ES-I3 (cell line): ENCODE measurements around the gene SRSF2.
A peak's percentile ranks its signal among the peaks of the same experiment; 100 is the strongest.
"Not testable (repeated sequence)": the region's sequence is repeated elsewhere in the genome, so short reads cannot be mapped to it uniquely, and the experiment has no call there.

Experiments
- H3K36me3 ChIP-seq: 2 replicates; pipeline ENCODE4 v1.6.1; 2013; ENCODE audit warnings: mild to moderate bottlenecking, low read length, control low read depth, moderate library complexity; ENCODE audit not compliant: insufficient read depth
- H3K4me1 ChIP-seq: 2 replicates; pipeline ENCODE4 v1.6.1; 2013; ENCODE audit warnings: mild to moderate bottlenecking, control low read depth, low read length; ENCODE audit not compliant: insufficient read depth
- H3K9ac ChIP-seq: 2 replicates; pipeline ENCODE4 v1.6.1; 2013; ENCODE audit warnings: low read depth, mild to moderate bottlenecking, low read length, moderate library complexity
- H3K9me3 ChIP-seq: 2 replicates; pipeline ENCODE4 v1.6.1; 2013; ENCODE audit warnings: mild to moderate bottlenecking, low read length, moderate library complexity; ENCODE audit not compliant: control insufficient read depth, insufficient read depth

SRSF2 gene

DNA sequence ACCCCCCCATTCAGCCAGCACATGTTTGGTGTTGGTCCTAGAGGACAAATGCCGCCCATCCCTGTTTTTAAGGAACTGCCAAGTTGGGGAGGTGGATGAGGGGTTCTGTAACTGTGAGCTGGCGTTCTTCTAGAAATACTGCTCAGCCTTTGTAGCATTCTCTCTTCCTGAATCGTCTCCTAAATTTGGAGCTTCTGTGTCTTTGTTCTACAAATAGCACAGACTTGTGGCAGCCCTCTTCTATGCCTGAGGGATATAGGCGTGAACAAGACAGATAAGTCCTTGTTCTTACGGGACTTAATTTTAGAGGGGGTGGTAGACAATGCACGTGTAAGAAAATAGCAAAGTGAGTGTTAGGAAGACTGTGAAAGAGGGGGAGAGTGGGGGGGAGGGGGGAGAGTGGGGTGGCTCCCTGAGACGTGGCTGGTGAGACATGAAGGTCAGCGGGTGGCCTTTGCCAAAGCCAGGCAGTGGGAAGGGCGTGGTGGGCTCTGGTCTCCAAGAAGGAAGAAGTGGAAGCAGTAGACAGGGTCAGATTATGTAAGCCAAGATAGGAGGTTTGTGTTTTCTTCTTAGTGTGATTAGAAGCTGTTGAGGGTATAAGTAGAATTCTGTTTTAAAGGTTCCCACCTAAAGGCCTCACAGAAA, 10.7 kb upstream of the SRSF2 start:
- peaks cover 14% of the 10 kb centered on the region for H3K36me3 ChIP-seq
- H3K9me3 ChIP-seq = no peaks in the 10 kb centered on the region
- no peak overlapping the region for H3K9ac ChIP-seq
- H3K4me1 ChIP-seq = no peaks in the 10 kb centered on the region

DNA sequence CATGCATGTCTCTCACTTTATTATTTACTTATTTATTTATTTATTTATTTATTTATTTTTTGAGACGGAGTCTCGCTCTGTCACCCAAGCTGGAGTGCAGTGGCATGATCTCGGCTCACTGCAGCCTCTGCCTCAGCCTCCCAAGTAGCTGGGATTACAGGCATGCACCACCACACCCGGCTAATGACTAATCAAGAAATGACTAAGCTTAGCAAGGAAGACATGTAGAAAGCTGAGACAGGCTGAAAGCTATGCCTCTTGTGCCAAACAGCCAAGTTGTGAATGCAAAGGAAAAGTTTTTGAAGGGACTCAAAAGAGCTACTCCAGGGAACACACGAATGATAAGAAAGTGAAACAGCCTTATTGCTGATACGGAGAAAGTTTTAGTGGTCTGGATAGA, 8.7 kb upstream of the SRSF2 start:
- not testable (repeated sequence) for H3K9me3 ChIP-seq, H3K4me1 ChIP-seq, H3K9ac ChIP-seq
- H3K36me3 ChIP-seq = peaks cover 14% of the 10 kb centered on the region

DNA sequence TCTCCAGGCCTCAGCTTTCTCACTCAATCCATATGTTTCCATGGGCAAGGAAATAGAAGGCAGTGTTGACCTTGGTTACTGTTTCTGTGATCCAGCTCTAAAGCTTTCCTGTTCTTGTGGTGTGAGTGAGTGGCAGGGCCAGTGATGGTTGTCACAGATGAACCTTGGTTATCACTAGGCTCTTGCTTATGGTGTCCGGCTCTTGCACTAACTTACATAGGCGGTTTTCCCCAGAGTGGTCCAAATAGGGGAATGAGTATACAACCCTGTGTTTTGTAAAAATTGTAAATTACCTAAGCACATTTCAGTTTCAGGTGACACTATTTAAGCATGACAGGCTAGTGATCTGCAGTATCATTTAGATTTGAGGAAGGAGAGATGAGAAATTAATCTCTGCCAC, 7.6 kb upstream of the SRSF2 start:
- peaks cover 14% of the 10 kb centered on the region for H3K36me3 ChIP-seq
- H3K4me1 ChIP-seq = no peaks in the 10 kb centered on the region
- H3K9ac ChIP-seq = no peak overlapping the region
- no peaks in the 10 kb centered on the region for H3K9me3 ChIP-seq

DNA sequence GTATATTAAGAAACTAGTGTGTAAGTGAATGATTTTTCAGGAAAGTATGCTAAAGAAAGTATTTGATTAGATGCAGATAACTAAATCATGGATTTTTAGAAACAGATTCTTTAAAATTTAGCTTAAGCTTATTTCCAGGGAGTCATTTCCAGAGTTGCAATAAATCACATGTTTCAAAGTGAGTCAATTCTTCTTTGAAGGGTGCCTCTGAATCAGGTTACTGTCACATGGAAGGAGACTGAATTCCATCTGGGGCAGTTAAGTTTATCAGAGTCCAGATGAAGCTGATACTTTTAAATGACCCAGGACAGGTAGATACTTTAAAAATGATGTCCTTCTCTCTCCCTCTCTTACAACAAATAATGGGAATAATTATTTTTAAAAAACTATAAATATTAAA, 5.8 kb upstream of the SRSF2 start:
- Histone ChIP-seq H3K36me3 (peaks cover 14% of the 10 kb centered on the region), H3K9ac (no peak overlapping the region)

DNA sequence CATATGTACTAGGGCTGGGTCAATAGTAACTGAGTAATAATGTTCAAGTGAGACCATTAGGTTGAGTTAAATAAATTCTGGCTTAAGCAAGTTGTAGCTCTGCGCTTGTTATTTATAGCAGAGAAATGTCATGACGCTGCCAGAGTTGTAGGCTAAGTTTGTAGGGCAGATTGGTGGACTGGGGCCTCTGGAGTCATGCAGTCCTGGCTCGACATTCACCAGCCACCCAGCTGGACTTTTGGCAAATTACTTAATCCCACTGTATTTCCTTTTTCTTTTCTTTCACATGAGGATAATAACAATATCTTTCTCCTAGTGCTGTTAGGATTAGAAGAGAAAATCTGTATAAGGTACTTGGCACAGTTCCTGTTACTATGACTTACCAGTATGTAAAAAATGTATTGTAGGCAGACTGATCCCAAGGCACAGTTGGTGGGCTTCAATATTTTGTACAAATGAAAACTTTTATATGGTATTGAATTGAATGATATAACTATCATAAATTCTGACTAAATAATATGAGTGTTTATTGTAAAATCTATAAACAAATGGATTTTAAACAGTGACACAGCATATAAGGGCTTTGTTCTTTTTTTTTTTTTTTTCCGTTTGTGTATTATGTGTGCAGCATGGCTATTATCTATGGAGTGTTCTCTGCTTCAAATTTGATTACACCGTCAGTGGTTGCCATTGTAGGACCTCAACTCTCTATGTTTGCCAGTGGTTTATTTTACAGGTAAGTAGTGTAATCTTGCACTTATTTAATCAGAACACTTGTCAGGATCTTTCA, 3.4 kb upstream of the SRSF2 start:
- peaks cover 20% of the 10 kb centered on the region for H3K36me3 ChIP-seq
- H3K9me3 ChIP-seq = no peaks in the 10 kb centered on the region
- H3K4me1 ChIP-seq = peaks cover 7% of the 10 kb centered on the region
- no peak overlapping the region for H3K9ac ChIP-seq

More for the DNA sequence above, 5.8 kb upstream of the SRSF2 start:
- H3K4me1 ChIP-seq = peaks cover 6% of the 10 kb centered on the region
- H3K9me3 ChIP-seq = no peaks in the 10 kb centered on the region

DNA sequence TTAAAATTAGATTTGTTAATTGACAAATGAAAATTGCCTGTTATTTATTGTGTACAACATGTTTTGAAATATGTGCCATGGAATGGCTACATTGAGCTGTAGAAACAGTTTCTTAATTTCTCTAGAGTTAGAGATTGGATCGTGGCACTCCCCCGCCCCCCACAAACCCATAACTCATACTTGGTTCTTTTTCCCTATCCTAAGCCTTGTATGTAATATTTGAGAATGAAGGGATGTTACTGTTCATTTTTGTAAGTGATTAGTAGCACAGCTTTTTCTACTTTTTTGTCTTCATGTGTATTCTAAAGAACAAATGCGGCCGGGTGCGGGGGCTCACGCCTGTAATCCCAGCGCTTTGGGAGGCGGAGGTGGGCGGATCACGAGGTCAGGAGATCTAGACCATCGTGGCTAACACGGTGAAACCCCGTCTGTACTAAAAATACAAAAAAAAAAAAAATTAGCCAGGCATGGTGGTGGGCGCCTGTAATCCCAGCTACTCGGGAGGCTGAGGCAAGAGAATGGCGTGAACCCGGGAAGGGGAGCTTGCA, 2.5 kb upstream of the SRSF2 start:
- H3K9ac ChIP-seq, H3K9me3 ChIP-seq: not testable (repeated sequence)
- peaks cover 20% of the 10 kb centered on the region for H3K36me3 ChIP-seq
- H3K4me1 ChIP-seq = peaks cover 15% of the 10 kb centered on the region

DNA sequence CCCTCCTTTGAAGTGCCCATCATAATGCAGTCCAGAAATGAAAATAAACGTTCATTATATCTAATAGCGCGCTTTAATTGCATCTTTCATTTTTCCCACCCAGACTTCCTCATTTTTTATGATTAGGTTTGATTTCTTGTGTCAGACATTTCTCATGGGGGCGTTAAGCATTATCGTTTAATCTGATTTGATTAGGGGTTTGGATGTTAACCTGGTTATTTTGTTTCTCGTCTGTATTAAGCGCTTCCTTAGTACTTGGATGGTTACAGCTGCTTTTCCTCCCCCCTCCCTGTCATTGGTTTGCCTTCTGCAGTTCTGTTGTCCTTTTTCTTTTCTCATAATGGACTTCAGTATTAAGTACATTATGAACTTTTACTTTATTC, 1.3 kb upstream of the SRSF2 start:
- peaks cover 18% of the 10 kb centered on the region for H3K4me1 ChIP-seq
- H3K9ac ChIP-seq = peak overlapping the region; percentile 98
- no peaks in the 10 kb centered on the region for H3K9me3 ChIP-seq
- H3K36me3 ChIP-seq = peaks cover 27% of the 10 kb centered on the region

DNA sequence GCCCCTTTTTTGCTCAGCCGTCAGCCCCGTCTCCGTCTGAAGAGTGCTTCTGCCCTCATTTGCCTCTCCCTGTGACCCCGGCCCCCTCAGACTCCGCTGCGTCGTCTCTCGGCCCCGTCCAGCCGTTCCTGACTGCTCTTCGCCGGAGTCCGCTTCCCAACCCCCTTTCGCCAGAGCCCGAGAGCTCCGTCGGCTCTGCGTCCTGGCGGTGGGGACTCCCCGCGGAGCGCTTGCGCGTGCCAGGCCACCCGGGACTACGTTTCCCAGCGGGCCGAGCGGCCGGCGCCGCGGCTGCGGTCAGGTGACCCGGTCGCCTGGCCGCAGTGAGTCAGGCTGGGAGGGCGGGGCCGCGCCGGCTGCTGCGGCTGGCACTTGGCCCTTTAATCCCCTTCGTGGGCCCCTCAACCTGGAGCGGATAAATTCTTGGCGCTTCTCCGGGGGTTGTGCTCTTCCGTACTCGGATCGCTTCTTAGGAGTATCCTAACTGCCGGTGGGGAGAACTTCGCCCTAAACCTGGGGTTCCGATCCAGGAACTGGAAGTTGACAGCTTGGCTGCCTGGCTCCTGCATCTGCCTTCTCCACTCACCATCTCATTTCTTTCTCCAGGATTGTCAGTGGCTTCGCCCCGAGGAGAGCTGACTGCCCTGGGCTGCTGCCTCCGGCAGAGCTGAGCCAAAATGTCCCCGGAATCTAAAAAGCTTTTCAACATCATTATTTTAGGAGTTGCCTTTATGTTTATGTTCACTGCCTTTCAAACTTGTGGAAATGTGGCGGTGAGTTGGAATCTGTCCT, 741 bp upstream of the SRSF2 start, which contains the start of gene MFSD11:
Gene MFSD11 (plus strand): TSS at position 444 of the 792 bp plus-strand sequence. CDS start 234 bp downstream, at position 678.
- Histone ChIP-seq H3K9me3 (no peaks in the 10 kb centered on the region), H3K36me3 (peaks cover 33% of the 10 kb centered on the region), H3K4me1 (peaks cover 18% of the 10 kb centered on the region), H3K9ac (peak within 1 kb of the TSS; percentile 98)

DNA sequence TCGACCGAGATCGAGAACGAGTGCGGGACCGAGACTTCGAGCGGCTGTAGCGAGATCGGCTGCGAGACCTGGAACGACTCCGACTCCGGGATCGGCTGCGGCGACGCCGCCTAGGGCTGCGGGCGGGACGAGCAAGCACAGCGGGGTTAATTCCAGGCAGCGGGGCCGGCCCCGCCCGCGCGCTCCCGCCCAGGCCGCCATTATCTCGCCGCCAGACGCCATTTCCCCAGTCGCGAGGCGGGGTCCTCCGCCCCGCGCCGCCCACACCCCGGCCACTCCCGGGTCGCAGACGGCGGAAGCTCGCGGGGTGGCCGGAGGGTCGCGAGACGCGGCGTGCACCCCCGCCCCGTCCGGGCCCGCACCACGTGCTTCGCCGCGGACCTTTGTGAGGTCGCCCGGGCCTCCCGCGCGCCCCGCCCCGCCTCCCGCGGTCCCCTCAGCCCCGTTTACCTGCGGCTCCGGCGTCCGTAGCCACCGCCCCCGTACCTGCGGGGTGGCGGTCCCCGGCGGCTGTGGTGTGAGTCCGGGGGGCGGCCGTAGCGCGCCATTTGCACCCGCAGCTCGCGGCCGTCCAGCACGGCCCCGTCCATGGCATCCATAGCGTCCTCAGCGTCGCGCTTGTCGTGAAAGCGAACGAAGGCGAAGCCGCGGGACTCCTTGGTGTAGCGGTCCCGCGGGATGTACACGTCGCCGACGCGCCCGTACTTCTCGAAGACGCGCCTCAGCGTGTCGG, 616 bp downstream of the SRSF2 start:
- no peaks in the 10 kb centered on the region for H3K9me3 ChIP-seq
- H3K36me3 ChIP-seq = peaks cover 34% of the 10 kb centered on the region
- peak overlapping the region; percentile 92 for H3K9ac ChIP-seq
- H3K4me1 ChIP-seq = peaks cover 18% of the 10 kb centered on the region

DNA sequence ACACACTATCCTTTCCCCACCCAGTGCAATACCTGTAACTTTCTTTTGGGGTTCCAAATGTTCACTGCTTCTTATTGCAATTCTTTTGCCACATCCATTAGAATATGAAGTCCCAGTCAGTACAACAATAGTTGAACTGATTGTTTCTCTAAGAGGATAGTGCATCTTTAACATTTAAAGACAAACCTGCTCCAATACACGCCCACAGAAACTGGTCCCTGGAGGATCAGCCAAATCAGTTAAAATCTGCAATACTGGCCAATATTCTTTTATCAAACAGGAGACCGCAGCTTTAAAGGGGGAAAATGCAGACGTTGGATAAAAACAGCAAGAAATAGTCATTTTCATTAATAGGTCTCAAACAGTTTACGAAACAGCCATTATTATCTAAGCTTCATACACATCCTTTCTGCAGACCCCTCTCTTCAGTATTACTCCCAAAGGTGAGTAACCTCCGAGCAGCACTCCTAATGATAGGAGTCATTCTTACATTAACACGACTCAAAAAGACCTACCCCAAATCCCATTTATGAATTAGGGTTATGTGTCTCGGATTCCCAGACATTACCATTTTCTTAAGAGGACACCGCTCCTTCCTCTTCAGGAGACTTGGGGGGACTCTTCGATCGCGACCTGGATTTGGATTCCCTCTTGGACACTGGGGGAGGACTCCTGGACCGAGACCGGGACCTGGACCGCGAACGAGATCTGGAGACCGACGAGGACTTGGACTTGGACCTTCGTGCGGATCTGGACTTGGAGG, 1.4 kb downstream of the SRSF2 start:
- Histone ChIP-seq H3K36me3 (peaks cover 38% of the 10 kb centered on the region), H3K9me3 (no peaks in the 10 kb centered on the region), H3K4me1 (peaks cover 18% of the 10 kb centered on the region)

DNA sequence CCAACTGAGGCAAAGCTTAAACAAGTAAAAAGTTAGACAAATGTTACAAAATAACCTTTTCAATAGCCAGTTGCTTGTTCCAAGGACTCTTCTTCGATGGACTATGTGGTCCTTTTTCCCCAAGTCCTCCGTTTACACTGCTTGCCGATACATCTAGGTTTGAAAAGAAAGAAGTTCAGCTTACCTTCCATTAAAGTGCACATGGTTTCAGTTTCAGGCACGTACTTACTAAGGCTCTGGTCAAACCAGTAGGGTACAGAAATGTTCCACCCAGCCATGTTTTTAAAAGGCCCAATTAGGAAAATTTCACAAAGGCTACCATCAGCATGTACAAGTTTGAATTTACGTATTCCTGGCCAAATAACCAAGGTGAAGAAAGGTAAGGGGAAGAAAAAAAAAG, 2.1 kb downstream of the SRSF2 start:
- no peaks in the 10 kb centered on the region for H3K9me3 ChIP-seq
- H3K36me3 ChIP-seq = peaks cover 38% of the 10 kb centered on the region
- H3K9ac ChIP-seq = peak overlapping the region; percentile 92
- peaks cover 18% of the 10 kb centered on the region for H3K4me1 ChIP-seq

More for the DNA sequence above, 1.4 kb downstream of the SRSF2 start:
- H3K9ac ChIP-seq = peak overlapping the region; percentile 92

DNA sequence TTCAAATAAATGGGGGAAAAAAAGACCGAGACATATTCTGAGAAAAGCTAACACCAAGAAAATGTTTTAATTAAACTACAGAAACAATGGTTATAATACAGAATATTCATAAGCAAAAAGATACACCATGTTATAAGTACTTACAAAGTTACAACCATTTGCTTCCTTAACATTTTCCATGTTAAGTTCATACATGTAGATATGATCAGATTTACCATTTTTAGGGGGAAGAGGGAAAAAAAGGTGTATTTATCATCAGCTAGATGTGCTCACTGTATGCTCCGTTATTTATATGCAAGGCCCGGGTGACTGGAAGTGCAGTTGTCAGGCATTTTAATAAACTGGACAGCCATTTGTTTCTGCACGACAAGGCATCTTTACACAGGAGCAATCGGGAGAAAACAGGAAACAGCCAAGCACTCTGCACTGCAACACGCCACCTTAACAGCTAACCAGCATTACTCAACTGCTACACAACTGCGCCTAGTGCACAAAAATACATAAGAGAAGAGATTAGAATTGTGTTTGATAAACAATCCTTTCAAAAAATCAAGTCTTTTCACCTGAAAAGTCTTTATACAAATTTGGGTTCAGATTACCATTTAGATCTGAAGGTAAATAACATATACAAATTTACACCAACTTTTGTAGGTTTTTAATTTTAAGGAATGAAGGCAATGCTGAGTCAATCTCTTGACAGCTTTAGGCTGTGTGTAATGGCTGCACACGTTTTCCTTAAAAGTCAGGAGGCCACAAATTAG, 2.9 kb downstream of the SRSF2 start:
- Histone ChIP-seq H3K9me3 (no peaks in the 10 kb centered on the region), H3K9ac (peak overlapping the region; percentile 92), H3K4me1 (peaks cover 18% of the 10 kb centered on the region), H3K36me3 (peaks cover 38% of the 10 kb centered on the region)

DNA sequence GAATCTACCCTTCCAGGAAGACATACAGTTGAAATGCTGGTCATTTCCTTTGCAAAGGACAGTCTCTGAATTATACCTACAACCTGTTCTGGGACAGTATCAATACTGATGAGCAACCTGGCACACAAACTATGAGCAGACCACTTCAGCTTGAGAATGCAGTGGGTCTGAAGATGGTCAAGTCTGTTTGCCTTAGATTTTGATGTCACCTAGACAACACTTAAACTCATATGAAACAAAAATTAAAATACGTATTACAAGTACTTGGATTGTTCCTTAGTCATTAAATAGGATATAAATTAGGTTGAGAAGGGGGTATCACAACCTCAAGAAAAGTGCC, 3.5 kb downstream of the SRSF2 start:
- Histone ChIP-seq H3K9me3 (no peaks in the 10 kb centered on the region), H3K4me1 (peaks cover 14% of the 10 kb centered on the region), H3K9ac (no peak overlapping the region), H3K36me3 (peaks cover 38% of the 10 kb centered on the region)
